Measurements from ENCODE around the gene VPS16. TPM values are rescaled to one million over a fixed set of nuclear protein-coding genes. Genes with fewer than 3 reads are reported as not detected.

VPS16 gene
- total RNA-seq, 1 experiment from 2014 or later, result 38.1 TPM

DNA sequence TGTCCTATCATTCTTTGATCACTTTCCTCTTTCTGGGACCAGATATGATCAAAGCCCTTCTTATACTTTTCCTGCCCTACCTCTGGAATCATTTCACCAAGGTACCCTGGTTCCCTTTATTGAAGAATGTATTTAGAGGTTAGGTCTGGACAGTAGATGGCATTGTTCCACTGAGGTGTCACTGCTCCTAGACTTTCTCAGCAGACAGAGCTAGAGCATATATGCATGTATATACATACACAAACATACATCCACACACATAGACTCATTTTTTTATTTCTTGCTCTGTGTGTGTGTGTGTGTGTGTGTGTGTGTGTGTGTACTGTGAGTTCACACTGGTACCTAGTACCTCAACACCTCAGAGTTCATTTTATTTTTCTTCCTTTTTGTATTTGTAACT lies 73.6 kb downstream of the VPS16 start:
- no TSS peak for BruUV-seq (replicated peaks)
- TF ChIP-seq, protein P1, sequence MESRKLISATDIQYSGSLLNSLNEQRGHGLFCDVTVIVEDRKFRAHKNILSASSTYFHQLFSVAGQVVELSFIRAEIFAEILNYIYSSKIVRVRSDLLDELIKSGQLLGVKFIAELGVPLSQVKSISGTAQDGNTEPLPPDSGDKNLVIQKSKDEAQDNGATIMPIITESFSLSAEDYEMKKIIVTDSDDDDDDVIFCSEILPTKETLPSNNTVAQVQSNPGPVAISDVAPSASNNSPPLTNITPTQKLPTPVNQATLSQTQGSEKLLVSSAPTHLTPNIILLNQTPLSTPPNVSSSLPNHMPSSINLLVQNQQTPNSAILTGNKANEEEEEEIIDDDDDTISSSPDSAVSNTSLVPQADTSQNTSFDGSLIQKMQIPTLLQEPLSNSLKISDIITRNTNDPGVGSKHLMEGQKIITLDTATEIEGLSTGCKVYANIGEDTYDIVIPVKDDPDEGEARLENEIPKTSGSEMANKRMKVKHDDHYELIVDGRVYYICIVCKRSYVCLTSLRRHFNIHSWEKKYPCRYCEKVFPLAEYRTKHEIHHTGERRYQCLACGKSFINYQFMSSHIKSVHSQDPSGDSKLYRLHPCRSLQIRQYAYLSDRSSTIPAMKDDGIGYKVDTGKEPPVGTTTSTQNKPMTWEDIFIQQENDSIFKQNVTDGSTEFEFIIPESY (IDR thresholded peaks at IDR 0.05; ENCODE audit: extremely low read depth, insufficient replicate concordance, low read length), result no peak
- TF ChIP-seq, protein P2, sequence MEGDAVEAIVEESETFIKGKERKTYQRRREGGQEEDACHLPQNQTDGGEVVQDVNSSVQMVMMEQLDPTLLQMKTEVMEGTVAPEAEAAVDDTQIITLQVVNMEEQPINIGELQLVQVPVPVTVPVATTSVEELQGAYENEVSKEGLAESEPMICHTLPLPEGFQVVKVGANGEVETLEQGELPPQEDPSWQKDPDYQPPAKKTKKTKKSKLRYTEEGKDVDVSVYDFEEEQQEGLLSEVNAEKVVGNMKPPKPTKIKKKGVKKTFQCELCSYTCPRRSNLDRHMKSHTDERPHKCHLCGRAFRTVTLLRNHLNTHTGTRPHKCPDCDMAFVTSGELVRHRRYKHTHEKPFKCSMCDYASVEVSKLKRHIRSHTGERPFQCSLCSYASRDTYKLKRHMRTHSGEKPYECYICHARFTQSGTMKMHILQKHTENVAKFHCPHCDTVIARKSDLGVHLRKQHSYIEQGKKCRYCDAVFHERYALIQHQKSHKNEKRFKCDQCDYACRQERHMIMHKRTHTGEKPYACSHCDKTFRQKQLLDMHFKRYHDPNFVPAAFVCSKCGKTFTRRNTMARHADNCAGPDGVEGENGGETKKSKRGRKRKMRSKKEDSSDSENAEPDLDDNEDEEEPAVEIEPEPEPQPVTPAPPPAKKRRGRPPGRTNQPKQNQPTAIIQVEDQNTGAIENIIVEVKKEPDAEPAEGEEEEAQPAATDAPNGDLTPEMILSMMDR (IDR thresholded peaks at IDR 0.05 in 2 of 3, conservative IDR thresholded peaks at IDR 0.05 in 1 of 3; ENCODE audit: borderline replicate concordance in 1 of 3, insufficient read depth in 1 of 3, low read depth in 2 of 3, low read length in 2 of 3), result peak in 2 of 3 experiments; percentile 16 to 32; a peak in 2 of 6 replicates
- peak; percentile 49 for TF ChIP-seq RAD21 (IDR thresholded peaks at IDR 0.05; ENCODE audit: low read depth)
- Histone ChIP-seq H4K20me1 (ENCODE audit: insufficient read depth) (no peaks in the 10 kb centered on the region), H3K9me2 (ENCODE audit: insufficient read depth) (no peaks in the 10 kb centered on the region), H3K36me3 (ENCODE audit: control insufficient read depth in 1 of 2, insufficient read depth in 2 of 2, low read length in 2 of 2) (no peaks in the 10 kb centered on the region), H3K4me1 (ENCODE audit: control insufficient read depth in 1 of 2, insufficient read depth in 2 of 2, low read length in 2 of 2) (0 out of 4 replicates have a peak, but pooled peaks cover 0 to under 1% of the 10 kb centered on the region in 2 experiments), H3K27ac (ENCODE audit: low read depth, low read length) (no peak overlapping the region), H3K9me3 (ENCODE audit: control insufficient read depth in 1 of 2, insufficient read depth in 1 of 2, low read depth in 1 of 2, low read length in 2 of 2) (no peaks in the 10 kb centered on the region), H3K4me3 (replicated peaks in 1 of 2; ENCODE audit: low read depth in 1 of 2, low read length in 2 of 2) (no peak overlapping the region), H3K4me2 (ENCODE audit: low read length) (no peak overlapping the region), H3K79me2 (ENCODE audit: insufficient read depth, low read length) (peaks cover 29% of the 10 kb centered on the region), H2AFZ (ENCODE audit: low read depth, low read length, poor library complexity, severe bottlenecking) (no peak overlapping the region), H3K27me3 (ENCODE audit: insufficient read depth, low read length) (no peaks in the 10 kb centered on the region), H3K9ac (ENCODE audit: low read length) (no peak overlapping the region)
- ChIA-PET RAD21 (ENCODE audit: low non-redundant PET in 1 of 2, low total read pairs in 2 of 2, uncharacterized antibody in 2 of 2, unreplicated experiment in 2 of 2) (no interaction called here), POLR2A (no interaction called here), CTCF (interaction anchor here (0.6 kb wide), 1 partner anchor 87 kb away, joined by 3 read pairs; no protein-coding TSS in a partner anchor)
- DNase-seq (ENCODE audit: low read depth, low spot score) (no peak), ATAC-seq (peak; percentile 65)
- intact Hi-C loops (cut with micrococcal nuclease), result loop anchor here (1.0 kb wide), 1 partner anchor 87 kb away; no protein-coding TSS in a partner anchor

Other genes starting within 250 kb of the VPS16 start
- 582 TPM for gene NOP56, start 188.1 kb upstream of the VPS16 start, total RNA-seq (2021; ENCODE audit: unreplicated experiment)
- gene IDH3B, start 176.5 kb upstream of the VPS16 start, total RNA-seq (2021; ENCODE audit: unreplicated experiment), result 132 TPM
- gene EBF4, start 148.0 kb upstream of the VPS16 start, total RNA-seq (2021; ENCODE audit: unreplicated experiment), result 11.4 TPM
- gene CPXM1, start 40.1 kb upstream of the VPS16 start, total RNA-seq (2021; ENCODE audit: unreplicated experiment), result 0.17 TPM
- not detected for gene C20orf141, start 25.8 kb upstream of the VPS16 start, total RNA-seq (2021; ENCODE audit: unreplicated experiment)
- not detected for gene TMEM239, start 24.4 kb upstream of the VPS16 start, total RNA-seq (2021; ENCODE audit: unreplicated experiment)
- gene PCED1A, start 90 bp upstream of the VPS16 start, total RNA-seq (2021; ENCODE audit: unreplicated experiment), result 31.8 TPM
- gene PTPRA, start 32.7 kb downstream of the VPS16 start, total RNA-seq (2021; ENCODE audit: unreplicated experiment), result 44.6 TPM
- gene GNRH2, start 202.9 kb downstream of the VPS16 start, total RNA-seq (2021; ENCODE audit: unreplicated experiment), result 0.32 TPM
- gene MRPS26, start 205.3 kb downstream of the VPS16 start, total RNA-seq (2021; ENCODE audit: unreplicated experiment), result 84.3 TPM
- gene OXT, start 230.9 kb downstream of the VPS16 start, total RNA-seq (2021; ENCODE audit: unreplicated experiment), result not detected
- gene AVP, start 244.0 kb downstream of the VPS16 start, total RNA-seq (2021; ENCODE audit: unreplicated experiment), result not detected